Ramos (cell line): ENCODE data around the gene FBXO31.
"Not testable (repeated sequence)": the region's sequence is repeated elsewhere in the genome, so short reads cannot be mapped to it uniquely, and the experiment has no call there.

Experiments used
- in situ Hi-C: fragments of 300-500 bp; cut with MboI; formaldehyde crosslinking; loops from one replicate; pipeline ENCODE4 v1.14.3; 2022; ENCODE audit warnings: low sequenced_read_pairs; ENCODE audit not compliant: unreplicated experiment

Gene FBXO31

DNA sequence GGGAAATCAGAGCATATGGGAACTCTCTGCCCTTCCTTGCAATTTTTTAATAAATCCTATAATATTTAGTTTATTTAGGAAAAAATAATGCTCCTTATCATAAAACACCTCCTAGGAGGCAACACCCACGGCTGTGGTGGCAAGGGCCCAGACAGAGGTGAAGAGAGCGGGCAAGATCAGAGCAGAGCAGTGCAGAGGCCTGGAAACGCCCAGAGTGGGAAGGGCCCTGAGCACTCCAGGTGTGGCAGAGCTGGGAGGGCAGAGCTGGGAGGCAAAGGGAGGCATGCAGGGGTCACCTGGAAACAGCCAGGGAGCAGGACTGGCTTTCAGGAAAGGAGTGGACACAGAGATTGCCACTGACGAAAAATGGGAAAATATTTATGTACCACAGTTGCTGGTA is 17.3 kb downstream of the FBXO31 start:
- in situ Hi-C loops, result no loop called here

DNA sequence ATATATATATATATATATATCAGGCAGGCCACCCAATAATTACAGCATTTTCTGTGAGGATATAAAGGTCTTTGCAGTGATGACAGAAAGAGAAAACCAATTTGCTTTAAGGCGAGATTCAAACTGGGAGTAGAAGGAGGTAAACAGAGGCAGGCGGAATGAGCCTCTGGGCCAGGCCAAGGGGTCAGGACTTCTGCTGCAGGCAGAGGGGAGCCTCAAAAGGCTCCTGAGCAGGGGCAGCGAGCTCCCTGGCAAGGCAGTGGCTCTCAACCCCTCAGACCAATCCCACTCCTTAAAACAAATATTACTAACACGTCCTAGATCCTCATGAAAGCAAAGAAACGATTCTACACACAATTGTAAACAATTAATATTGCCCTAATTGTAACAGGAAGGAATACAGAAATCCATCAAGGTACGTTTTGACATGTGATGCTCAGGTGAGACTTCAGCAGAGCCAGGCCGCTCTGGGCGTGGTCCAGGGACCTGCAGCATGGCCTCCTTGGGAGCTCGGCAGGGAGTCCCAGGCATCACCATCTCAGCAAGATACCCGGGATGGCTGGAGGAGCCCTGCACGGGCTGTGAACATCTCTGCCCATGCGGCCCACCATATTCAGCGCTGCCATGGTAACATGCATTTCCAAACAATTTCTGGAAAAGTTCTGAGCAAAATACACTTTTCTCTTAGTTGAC is 18.4 kb downstream of the FBXO31 start:
- in situ Hi-C loops, result no loop called here

DNA sequence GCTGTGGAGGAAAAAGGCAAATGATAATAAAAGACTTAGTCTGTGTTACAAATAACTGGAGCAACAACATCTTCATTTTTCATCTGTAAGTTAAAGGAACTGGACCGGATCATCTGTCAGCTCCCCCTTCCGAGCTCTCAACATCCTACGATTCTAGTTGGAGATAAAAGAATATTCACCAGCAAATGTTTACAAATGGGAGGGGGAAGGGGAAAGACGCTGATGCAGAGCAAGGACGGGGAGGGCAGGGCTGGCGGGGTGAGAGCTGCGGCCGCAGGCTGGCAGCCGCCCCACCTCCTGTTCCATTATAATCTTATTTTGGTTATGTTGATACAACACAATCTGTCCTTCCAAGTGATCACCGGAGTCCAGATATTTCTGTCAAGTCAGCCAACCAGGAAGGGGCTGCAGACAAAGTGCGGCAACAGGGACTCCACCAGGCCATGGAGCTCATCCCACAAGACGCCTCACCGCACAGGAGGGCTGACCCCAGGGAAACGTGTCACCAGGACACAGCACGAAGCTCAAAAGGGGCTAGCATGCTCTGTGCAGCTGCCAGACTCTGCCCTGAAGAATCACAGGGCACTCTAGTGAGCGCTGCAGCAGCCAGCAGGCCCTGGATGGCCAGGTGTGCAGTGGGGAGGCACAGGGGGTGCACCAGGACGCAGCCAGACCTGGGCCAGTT is 19.7 kb downstream of the FBXO31 start:
- in situ Hi-C loops, result no loop called here

DNA sequence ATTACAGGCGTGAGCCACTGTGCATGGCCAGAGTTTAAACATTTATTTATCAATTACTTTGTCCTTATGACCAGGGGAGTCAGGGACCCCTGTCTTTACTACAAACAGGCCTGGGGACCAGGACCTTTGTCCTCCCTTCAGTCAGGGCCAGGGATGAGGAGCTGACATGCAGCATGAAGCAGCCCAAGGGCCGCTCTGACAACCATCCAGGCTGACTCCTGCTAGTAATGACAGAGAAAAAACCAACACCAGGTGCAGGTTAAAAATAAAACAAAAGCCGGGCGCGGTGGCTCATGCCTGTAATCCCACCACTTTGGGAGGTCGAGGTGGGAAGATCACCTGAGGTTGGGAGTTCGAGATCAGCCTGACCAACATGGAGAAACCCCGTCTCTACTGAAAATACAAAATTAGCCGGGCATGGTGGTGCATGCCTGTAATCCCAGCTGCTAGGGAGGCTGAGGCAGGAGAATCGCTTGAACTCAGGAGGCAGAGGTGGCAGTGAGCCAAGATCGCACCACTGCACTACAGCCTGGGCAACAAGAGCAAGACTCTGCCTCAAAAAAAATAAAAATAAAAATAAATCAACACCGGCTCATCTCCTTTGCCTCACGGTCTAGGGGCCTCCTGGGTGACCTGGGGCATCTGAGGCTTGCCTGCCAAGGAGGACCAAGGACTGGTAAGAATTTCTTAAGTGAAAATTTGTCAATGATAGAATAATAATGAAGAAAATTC is 20.6 kb downstream of the FBXO31 start:
- in situ Hi-C loops, result not testable (repeated sequence)

DNA sequence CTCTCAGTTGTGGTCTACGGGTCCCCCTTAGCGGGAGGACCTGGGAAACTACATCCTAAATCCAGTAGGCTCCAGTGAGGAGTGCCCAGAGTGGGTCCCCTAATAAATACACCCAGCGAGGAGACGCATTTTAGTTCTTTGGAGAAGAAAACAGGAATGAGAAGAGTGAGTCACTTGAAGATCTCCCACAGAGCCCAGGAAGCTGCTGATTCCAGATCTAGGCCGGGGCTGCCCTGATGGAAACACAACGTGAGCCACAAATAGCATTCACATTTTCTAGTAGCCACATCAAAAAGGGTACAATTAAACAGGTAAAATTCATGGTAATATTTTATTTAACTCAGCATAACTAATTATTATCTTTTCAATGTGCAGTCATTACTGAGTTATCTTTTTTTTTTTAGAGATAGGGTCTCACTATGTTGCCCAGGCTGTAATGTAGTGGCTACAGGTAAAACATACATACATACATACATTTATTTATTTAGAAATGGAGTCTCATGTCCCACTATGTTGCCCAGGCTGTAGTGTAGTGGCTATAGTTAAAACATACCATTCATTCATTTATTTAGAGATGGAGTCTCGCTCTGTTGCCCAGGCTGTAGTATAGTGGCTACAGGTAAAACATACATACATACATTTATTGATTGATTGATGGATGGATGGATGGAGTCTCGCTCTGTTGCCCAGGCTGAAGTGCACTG is 21.5 kb downstream of the FBXO31 start:
- in situ Hi-C loops, result no loop called here

DNA sequence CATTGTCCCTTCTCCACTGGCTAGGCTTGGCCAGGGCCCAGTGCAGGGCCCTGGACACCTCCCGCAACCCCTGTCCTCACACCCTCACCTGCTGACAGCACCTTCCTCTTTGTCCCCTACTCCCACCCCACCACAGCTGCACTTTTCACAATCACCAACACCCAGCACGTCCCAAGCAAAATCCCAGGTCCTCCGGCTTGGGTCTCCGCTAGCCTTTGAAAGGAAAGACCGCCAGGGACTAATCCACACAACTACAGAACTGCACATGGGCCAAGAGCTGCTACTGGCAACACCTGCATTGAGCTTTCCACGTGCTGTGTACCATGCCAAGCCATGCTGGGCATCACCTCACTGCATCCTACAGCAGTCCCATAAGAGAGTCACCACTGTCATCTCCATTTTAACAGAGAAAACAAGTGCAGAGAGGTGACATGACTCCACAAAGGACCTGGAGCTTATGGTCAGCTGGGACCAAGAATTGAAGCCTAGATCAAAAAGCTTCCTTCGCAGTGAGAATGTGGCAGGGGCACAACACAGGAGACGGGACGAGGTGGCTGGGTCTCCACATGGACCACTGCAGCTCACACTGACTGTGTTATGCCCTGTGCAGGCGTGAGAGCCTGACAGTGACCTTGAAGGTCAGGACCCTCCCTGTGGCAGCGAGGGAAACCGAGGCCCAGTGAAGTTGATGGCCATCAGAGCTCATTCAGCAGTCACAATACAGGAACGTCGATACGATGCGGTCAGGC is 22.5 kb downstream of the FBXO31 start:
- in situ Hi-C loops, result no loop called here

DNA sequence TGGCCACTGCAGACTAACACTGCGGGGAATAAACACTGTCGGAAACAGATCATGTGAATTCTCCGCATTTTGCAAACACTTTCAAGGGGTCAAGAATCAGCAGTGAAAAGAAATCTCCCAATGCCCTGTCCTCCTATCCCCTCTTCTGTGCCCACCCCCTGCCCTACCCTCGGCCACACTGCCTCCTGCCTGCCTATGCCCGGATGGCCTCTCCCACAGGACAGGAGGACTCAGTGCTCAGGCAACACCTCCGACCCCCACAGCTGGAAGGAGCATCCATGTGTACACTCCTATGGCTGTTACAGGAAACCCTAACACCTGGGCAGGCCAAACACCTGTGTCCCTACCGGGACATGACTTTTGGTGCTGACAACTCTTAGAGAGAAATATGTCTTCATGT is 24.5 kb downstream of the FBXO31 start:
- in situ Hi-C loops, result no loop called here

DNA sequence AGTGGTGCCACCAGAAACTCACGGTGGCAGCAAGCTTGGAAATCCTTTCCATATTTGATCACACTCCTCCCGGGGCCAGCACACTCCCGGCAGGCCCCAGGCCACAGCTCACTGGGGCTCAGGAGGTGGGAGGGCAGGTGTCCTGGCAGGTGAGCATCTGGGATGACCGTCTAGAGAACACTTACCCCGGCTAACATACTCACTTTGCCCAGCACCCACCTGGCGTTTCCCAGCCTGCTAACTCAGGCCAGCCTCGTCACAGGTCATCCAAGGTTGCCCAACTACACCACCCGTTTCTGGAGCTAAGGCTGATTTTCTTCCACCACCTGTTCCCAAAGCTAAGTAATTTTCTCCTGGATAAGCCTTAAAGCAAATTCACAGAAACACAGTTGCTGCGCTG is 24.9 kb downstream of the FBXO31 start:
- in situ Hi-C loops, result no loop called here

DNA sequence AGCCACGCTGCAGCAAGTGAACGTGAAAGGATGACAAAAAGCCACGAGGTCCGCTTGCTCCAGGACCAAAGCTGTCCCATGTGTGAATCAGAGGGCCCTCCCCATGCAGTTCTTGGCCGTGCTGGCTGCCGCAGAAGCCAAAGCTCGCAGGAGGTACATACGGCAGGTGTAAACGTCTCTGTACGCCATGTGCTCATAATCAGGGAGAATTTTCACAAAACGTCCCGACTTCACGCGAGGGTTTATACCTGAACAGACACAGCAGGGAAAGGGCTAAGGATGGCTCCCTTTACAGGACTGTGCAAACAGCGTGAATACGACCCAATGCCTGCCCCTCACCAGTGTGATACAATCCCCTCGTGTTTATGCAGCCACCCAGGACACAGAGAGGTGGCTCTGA is 25.3 kb downstream of the FBXO31 start:
- in situ Hi-C loops, result no loop called here

DNA sequence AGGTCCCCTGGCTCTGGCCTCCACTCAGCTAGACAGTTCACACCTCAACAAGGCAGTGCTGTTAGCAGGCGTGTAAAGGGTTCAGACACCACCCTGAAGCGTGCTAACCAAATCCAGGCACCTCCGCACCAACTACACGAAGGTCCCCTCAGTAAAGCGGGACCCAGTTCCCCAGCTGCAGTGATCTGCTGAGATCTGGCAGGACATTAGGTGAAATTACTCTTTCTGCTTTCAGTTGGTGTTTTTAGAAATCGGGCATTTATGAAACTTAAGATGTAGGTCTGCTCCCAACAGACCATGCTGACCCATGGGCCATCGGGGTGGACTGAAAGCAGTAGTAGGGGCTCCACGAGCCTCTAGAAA is 27.1 kb downstream of the FBXO31 start:
- in situ Hi-C loops, result no loop called here

DNA sequence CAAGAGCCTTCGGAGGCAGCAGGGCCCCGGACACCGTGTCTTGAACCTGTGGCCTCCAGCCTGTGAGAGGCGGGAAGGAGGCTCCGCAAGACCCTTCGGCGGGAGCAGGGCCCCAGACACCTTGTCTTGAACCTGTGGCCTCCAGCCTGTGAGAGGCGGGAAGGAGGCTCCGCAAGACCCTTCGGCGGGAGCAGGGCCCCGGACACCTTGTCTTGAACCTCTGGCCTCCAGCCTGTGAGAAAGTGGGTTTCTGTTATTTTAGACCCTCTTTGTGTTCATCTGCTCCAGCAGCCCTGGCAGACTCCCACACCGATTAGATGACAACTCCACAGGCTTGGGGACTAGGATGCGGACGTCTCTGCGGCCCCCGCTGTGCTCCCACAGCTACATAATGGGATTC is 30.0 kb downstream of the FBXO31 start:
- in situ Hi-C loops, result no loop called here

DNA sequence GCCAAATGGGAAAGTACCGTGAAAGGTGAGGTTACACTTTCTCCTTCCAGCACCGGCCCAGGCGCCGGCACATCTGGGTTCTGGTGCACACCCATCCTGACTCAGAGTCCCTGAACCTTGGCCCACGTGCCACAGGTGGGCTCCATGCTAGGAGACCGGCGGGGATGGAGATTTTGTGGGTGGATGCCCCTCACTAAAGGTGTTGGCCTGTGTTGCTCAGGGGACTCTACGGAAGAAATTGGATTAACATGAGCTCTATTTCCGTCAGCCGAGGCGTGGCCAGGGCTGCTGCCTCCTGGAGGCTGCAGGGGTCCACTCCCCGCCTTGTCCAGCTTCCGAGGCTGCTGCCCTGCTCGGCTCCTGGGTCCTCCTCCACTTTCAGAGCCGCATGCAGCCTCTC is 30.8 kb downstream of the FBXO31 start:
- in situ Hi-C loops, result no loop called here

DNA sequence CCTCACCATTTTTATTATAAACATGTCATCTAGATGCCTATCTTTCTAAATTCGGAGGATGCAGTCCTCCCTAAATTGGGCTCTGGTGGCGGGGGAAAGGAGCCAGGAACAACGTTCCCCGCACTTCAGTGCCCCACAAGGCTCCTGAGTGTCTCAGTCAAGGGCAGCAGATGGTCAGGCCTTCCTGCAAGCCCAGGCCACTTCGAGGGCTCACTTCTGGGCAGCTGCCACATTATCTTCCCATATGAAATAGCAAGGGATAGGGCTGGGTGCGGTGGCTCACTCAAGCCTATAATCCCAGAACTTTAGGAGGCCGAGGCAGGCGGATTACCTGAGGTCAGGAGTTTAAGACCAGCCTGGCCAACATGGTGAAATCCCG is 32.3 kb downstream of the FBXO31 start:
- in situ Hi-C loops, result no loop called here

DNA sequence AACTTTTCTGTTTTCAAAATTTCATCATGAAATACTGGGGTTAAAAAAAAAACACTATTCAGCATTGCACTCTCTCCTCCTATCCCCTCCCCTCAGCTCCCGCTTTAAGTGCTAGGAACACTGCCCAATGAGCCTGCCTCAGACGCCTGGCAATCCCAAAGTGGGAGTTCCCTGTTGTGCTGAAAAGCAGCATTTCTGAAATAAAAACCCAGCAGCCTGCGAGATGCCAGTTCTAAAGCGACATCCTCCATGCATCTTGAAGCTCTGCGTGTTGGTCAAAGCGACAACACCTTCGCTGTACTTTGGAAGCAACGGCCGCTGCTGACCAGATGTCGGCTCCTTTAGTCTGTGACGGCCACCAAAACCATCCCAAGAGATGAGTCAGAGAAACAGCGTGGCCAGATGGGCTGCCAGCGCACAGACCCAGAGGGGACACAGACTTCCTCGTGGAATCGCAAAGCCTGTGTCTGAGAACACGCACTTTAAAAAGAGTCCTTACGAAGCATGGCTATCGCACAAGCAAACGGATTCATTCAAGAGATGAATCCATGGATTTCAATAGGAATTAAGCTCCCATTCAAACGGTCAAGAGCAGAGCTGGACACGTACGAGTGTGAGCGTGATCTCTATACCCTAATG is 32.8 kb downstream of the FBXO31 start:
- in situ Hi-C loops, result no loop called here

DNA sequence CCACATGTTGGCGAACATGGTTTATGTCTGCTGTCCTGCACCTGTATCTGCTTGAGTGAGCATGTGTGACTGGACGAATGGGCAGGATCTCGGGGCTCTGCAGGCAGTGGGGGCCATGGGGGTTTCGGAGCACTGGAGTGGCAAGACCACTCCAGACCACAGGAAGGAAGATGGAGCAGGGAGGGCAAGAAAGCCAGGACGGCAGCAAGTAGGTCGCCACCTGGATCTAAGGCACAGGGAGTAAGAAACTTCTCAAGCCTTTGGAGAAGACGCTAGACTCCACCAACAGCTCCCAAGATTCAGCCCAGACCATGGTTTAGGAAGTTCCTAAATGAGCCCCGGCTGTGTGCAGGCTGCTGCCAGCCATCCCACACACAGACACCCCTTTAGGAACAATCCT is 33.5 kb downstream of the FBXO31 start:
- in situ Hi-C loops, result no loop called here

DNA sequence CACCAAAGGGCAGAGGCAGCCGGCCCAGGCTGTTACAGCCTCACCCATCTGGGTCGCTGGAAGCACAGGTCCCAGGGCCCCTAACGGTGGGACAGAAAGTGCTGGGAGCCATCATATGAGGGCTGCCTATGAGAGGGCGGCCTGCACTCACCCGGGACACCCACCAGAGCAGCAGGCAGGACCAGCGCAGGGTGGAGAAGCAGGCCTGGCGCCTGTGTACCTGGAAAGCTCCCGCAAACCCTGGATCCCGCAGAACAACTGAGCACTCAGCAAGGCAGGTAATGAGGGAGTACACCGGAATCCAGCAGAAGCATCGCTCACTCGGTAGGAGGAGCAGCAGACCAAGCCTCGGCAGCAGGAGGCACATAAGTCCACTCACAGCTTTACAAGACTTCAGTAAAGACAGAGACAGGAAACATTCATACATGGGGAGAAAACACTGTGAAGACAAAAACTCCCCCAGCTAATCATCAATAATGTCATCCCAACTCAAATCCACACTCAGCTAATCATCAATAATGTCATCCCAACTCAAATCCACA is 34.9 kb downstream of the FBXO31 start:
- in situ Hi-C loops, result no loop called here

DNA sequence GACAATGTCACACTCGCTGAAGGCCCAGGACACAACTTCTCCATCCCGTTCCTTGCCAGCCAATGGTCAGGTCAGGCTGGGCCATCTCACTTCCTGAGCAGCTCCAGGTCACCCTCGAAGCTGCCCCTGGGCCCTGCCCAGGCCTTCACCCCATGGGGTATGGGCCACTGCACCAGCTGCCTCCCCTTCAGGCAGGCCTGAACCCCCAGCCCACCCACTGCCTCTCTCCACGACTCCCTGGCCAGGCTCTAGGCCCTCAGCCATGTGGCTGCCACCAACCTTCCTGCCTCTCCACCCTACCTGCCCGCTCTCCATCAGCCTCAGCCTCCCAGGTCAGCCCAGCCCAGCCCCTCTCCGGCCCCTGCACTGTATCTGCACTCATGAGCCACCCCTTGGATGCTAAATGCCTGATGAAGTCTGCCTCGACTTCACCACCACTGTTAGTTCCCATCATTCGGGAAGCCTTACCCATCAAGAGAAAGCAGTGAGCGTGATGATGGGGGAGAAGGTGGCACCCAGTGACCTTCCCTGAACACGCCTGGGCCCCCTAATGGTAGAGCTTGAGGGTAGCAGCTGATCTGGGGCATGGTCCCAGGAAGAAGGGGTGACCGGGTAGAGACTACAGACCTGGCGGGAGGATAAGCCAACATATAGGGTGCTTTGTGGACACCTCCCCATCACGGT is 35.5 kb downstream of the FBXO31 start:
- in situ Hi-C loops, result no loop called here

DNA sequence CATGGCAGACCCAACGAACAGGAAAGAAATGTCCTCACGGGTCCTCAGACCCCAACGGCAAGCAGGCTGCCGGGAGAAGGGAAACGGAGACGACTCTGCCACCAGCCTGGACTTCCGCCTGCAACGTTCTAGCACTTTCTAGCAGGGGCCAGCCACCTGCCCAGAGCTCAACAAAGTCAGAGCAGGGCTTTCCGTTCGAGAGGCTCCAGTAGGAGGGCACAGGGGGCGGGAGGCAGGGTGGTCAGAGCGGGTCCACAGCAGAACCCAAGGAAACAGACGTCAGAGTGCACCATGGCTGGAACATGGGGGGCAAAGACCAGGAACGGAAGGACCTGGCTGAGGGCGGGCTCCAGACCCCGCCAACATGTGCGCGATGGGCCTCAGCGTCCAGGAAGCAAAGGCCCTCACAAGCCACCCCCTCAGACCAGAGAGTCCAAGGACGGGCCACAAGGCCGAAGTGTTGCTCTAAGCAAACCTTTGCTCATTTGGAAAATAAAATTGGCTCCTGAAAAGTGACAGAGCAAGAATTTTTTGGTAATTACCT is 37.0 kb downstream of the FBXO31 start:
- in situ Hi-C loops, result no loop called here
